Activated CD4-positive, alpha-beta T cell treated with anti-CD3 and anti-CD28 coated beads, Interleukin-2, amount 10 ng/mL, durations not matched to agents 7 days and 5 days (primary cell): ENCODE measurements around the gene MPPED1. TPM values are rescaled to one million over a fixed set of nuclear protein-coding genes. Genes with fewer than 3 reads are reported as not detected.

Experiments used
- CTCF ChIA-PET: fragments of 350-600 bp; sonication (Branson Sonifier 250); formaldehyde crosslinking; loops from one replicate; lab custom pipeline; 2021; ENCODE audit warnings: antibody characterized with exemption; lab: Charles Lee
- POLR2A ChIA-PET: fragments of 350-600 bp; sonication (Branson Sonifier 250); formaldehyde crosslinking; loops from one replicate; lab custom pipeline; 2021; ENCODE audit warnings: antibody characterized with exemption; lab: Charles Lee
- DNase-seq: peaks from one replicate; pipeline ENCODE4 v3.0.0-alpha.2; 2020
- H3K27ac Mint-ChIP-seq: one replicate; pipeline ENCODE4 v1.8.0; 2021; ENCODE audit warnings: mild to moderate bottlenecking, moderate library complexity, mixed read lengths
- H3K27me3 Mint-ChIP-seq: one replicate; pipeline ENCODE4 v1.8.0; 2021; ENCODE audit warnings: mixed read lengths
- H3K36me3 Mint-ChIP-seq: one replicate; pipeline ENCODE4 v1.8.0; 2021; ENCODE audit warnings: low read depth, mixed read lengths
- H3K4me1 Mint-ChIP-seq: one replicate; pipeline ENCODE4 v1.8.0; 2021; ENCODE audit warnings: mixed read lengths
- H3K4me3 Mint-ChIP-seq: one replicate; pipeline ENCODE4 v1.8.0; 2021; ENCODE audit warnings: mild to moderate bottlenecking, moderate library complexity, mixed read lengths
- H3K9me3 Mint-ChIP-seq: one replicate; pipeline ENCODE4 v1.8.0; 2021; ENCODE audit warnings: mixed read lengths
- total RNA-seq, 2 experiments: library from RNA; stranded (reverse); gene quantifications; one replicate each; pipeline ENCODE4 v1.2.3, GENCODE V29; 2021

Gene MPPED1
- total RNA-seq, 2 experiments from 2014 or later, result not detected

DNA sequence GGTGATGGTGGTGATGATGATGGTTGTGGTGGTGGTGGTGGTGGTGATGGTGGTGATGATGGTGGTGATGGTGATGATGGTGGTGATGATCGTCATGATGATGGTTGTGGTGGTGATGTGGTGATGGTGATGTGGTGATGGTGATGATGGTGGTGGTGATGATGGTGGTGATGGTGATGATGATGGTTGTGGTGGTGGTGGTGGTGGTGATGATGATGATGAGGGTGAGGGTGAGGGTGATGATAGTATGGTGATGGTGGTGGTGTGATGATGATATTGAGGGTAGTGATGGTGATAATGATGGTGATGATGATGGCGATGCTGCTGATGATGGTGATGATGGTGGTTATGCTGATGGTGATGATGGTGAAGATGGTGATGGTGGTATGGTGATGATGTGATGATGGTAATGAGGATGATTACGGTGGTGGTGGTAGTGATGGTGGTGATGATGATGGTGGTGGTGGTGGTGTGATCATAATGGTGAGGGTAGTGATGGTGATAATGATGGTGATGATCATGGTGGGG, 63.8 kb downstream of the MPPED1 start:
- Mint-ChIP-seq H3K9me3 (no peaks in the 10 kb centered on the region), H3K27ac (no peak overlapping the region), H3K4me1 (peaks cover 3% of the 10 kb centered on the region), H3K4me3 (no peak overlapping the region), H3K27me3 (no peaks in the 10 kb centered on the region), H3K36me3 (no peaks in the 10 kb centered on the region)
- no peak for DNase-seq
- ChIA-PET POLR2A (no interaction called here), CTCF (no interaction called here)

DNA sequence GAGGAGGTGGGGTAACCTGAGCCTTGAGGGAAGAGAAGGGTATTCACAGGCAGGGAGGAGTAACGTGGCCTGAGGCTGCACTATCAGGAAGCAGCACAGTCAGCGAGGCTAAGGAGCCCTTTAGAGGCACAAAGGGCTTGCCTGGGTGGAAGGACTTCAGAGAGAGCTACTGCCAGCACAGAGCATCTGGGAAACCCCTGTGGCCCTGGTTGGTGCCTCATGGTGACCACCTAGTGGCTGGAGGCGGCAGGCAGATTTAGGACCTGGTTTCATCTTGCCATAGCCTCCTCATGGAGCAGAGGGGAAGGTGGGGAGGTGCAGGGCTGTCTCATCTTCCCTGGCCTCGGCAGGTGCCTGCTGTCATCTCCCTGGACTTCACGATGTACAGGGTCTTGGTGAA, 64.5 kb downstream of the MPPED1 start:
- Mint-ChIP-seq H3K36me3 (no peaks in the 10 kb centered on the region), H3K27ac (no peak overlapping the region), H3K4me3 (no peak overlapping the region), H3K9me3 (no peaks in the 10 kb centered on the region), H3K27me3 (no peaks in the 10 kb centered on the region), H3K4me1 (peaks cover 7% of the 10 kb centered on the region)
- no peak for DNase-seq
- POLR2A ChIA-PET, result no interaction called here
- CTCF ChIA-PET, result no interaction called here

DNA sequence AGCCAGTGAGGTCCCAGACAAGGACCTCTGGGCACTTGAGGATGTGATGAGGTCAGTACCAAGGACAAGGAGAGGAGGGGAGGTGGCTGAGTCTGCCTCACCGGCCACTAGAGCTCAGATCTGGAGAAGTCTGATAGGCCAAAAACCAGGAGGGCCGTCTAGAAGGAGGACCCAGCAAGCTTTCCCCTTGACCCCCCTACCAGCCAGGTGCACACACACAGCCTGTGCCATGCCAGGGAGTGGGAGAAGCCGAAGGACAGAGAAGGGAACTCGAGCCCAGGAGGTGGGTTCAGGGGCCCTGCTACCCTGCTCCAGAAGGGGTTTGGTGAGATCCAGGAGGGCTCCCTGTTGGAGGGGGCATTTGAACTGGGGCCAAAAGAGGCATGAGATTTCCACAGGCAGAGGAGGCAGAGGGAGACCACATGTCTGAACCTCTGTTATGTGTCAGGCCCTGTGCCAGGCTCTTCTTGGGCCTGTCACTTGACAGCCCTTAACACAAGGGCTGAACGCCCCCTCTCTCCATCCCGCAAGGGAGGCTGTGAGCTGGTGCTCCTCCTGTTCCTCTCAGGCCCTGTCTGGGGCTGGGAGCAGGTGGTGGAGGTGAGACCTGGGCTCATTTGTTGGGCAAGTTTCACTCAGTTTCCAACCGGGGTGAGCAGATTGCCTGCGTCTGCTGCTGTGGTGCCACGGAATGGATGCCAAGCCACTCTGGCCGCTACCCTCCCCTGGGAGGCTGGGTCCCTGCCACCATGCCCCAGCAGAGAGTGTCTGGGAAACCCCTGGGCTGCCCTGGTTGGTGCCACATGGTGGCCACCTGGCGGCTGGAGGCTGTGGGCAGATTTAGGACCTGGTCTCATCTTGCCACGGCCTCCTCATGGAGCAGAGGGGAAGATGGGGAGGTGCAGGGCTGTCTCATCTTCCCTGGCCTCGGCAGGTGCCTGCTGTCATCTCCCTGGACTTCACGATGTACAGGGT, 65.2 kb downstream of the MPPED1 start:
- H3K9me3 Mint-ChIP-seq, result no peaks in the 10 kb centered on the region
- H3K27me3 Mint-ChIP-seq, result no peaks in the 10 kb centered on the region
- ChIA-PET POLR2A (no interaction called here), CTCF (no interaction called here)
- no peak overlapping the region for H3K4me3 Mint-ChIP-seq
- H3K27ac Mint-ChIP-seq, result no peak overlapping the region
- peaks cover 14% of the 10 kb centered on the region for H3K4me1 Mint-ChIP-seq
- DNase-seq, result no peak
- no peaks in the 10 kb centered on the region for H3K36me3 Mint-ChIP-seq

DNA sequence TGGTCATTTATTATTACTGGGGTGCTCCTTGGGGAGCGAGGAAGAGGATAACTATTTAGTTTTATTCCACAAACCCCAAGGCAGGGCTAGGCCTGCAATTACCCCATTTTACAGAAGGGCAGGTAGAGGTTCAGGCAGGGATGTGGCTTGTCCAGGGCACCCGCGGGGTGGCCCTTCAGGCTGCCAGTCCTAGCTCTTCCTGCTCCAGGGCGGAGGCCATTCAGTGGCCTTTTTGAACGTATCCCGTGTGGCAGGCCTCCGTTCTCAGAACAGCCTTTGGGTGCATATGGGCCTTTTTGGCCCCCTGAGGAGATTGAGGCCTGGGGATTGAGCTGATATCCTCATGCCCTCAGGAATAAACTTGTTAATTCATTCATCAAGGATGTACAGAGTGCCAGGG, 66.2 kb downstream of the MPPED1 start:
- ChIA-PET CTCF (no interaction called here), POLR2A (no interaction called here)
- H3K4me3 Mint-ChIP-seq, result no peak overlapping the region
- no peaks in the 10 kb centered on the region for H3K27me3 Mint-ChIP-seq
- H3K9me3 Mint-ChIP-seq, result no peaks in the 10 kb centered on the region
- H3K4me1 Mint-ChIP-seq, result peaks cover 14% of the 10 kb centered on the region
- H3K36me3 Mint-ChIP-seq, result no peaks in the 10 kb centered on the region
- H3K27ac Mint-ChIP-seq, result no peak overlapping the region
- DNase-seq, result no peak

DNA sequence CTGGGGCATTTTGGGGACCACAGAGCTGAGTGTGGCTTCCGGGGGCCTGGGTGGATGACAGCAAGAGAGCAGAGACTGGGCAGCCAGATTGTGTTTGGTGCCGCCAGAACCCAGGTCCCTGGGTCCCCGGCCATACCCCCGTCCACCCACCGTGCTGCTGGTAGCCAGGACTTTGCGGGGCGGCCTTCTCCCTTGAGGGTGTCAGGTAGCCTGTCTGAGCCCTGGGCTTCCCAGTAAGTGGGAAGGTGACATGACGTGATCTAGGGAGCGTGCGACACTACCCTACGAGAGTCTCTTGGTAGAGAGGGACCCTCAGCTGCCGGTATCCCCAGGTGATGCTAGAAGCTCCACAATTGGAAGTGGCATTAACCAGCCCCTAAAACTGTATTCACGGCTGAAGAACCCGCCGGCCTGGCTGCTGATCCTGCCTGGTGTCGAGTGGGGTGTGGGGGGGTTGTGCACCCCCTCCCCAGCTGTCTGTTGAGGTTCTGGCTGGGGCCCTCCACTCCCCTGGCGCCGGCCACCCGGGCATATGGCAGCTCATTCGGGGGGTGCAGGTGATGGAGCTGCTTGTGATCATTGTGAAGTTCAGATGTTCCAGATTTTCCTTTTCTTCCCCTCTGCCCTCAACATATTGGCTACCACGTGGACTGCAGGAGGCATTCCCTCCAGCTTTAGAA, 66.9 kb downstream of the MPPED1 start:
- H3K4me1 Mint-ChIP-seq, result peaks cover 14% of the 10 kb centered on the region
- no peak for DNase-seq
- POLR2A ChIA-PET, result no interaction called here
- H3K4me3 Mint-ChIP-seq, result no peak overlapping the region
- H3K27me3 Mint-ChIP-seq, result no peaks in the 10 kb centered on the region
- CTCF ChIA-PET, result interaction anchor here (0.8 kb wide), 1 partner anchor 8 kb away, joined by 3 read pairs; no protein-coding TSS in a partner anchor
- H3K9me3 Mint-ChIP-seq, result no peaks in the 10 kb centered on the region
- H3K36me3 Mint-ChIP-seq, result no peaks in the 10 kb centered on the region
- no peak overlapping the region for H3K27ac Mint-ChIP-seq

DNA sequence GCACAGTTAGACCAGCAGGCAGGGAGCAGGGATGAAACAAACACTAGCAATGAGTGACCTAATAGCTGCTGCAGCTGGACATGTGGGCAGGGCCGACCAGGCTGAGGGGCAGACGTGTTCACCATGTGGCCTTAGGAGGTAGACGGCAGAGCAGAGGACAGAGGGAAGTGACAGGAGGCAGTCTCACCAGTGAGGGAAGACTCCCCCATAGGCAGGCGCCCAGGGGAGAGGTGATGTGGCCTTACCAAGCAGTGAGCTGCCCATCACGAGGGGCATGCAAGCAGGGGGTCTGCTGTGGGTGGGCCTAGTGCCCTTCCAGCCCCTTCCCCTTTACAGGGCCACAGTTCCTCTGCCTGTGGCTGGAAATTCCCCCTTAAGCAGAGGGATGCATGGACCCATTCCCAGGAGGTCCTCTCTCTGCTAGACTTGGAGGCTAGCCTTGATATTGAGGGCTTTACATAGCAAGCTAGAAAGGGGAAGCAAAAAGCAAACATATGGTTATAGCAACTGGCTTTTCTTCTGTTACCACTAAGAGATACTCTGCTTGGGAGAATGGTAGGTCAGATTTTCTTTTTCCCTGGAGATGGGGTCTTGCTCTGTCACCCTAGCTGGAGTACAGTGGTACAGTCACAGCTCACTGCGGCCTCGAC, 67.6 kb downstream of the MPPED1 start:
- Mint-ChIP-seq H3K4me3 (no peak overlapping the region), H3K27ac (no peak overlapping the region), H3K9me3 (no peaks in the 10 kb centered on the region), H3K4me1 (peaks cover 14% of the 10 kb centered on the region), H3K27me3 (no peaks in the 10 kb centered on the region), H3K36me3 (no peaks in the 10 kb centered on the region)
- DNase-seq, result no peak
- ChIA-PET CTCF (interaction anchor here (0.6 to 0.8 kb wide), 2 partner anchors 8 to 1441 kb away, joined by 3 read pairs; no protein-coding TSS in a partner anchor), POLR2A (no interaction called here)

DNA sequence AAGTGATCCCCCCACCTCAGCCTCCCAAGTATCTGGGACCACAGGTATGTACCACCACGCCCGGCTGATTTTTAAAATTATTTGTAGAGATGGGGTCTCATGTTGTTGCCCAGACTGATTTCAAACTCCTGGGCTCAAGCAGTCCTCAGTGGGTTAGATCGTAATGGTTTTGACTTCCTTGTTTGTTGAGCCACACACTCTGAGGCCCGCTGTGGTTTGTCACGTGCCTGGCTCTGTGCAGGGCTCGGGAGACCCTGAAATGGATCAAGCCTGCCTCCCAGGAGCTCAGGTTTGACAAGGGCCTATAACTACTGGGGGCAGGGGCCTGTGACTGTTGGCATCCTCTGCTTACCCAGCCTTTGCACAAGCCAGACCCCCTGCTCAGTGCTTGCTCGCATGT, 68.1 kb downstream of the MPPED1 start:
- Mint-ChIP-seq H3K27ac (no peak overlapping the region), H3K4me1 (peaks cover 14% of the 10 kb centered on the region), H3K36me3 (no peaks in the 10 kb centered on the region), H3K27me3 (no peaks in the 10 kb centered on the region), H3K4me3 (no peak overlapping the region), H3K9me3 (no peaks in the 10 kb centered on the region)
- ChIA-PET POLR2A (no interaction called here), CTCF (interaction anchor here (0.6 to 0.7 kb wide), 2 partner anchors 14 to 1440 kb away, joined by 3 to 4 read pairs; no protein-coding TSS in a partner anchor)
- DNase-seq, result no peak

DNA sequence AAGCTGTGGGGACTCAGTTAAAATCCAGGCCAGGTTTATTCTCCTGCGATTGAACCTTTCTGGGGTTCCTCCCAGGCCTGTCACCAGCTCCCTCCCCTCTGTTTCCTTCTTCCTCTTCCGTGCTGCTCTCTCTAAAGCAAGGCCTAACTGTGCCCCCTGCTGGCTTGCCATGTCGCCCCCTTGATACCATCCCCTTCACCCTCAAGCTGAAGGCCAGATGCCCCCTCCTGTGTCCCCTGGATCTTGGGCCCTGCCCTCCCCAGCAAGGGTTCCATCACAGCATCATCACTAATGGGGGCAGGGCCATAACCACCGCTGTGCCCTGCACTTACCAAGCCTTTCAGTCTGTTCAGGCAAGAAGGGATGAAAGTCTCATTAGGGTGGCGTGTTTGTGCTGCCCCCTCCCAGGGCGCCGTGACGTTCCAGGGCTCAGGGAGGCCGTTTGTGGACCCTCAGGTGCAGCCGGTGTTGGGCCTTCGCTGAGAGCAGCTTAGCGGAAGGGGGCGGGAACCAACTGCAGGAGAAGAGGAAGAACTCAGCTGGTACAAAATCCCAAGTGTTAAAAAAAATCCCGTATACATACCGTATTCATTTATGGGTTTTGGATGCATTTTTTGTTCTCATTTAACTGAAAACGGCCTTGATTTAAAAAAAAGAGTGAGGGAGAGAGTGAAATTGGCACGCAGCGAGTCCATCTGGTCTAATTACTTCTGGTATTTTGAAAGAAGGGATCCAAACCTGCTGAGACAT, 69.9 kb downstream of the MPPED1 start:
- POLR2A ChIA-PET, result no interaction called here
- H3K36me3 Mint-ChIP-seq, result no peaks in the 10 kb centered on the region
- H3K4me1 Mint-ChIP-seq, result peaks cover 14% of the 10 kb centered on the region
- H3K27me3 Mint-ChIP-seq, result no peaks in the 10 kb centered on the region
- H3K27ac Mint-ChIP-seq, result peak overlapping the region; percentile 82
- peak; percentile 26 for DNase-seq
- peak overlapping the region; percentile 62 for H3K4me3 Mint-ChIP-seq
- no peaks in the 10 kb centered on the region for H3K9me3 Mint-ChIP-seq
- CTCF ChIA-PET, result no interaction called here

DNA sequence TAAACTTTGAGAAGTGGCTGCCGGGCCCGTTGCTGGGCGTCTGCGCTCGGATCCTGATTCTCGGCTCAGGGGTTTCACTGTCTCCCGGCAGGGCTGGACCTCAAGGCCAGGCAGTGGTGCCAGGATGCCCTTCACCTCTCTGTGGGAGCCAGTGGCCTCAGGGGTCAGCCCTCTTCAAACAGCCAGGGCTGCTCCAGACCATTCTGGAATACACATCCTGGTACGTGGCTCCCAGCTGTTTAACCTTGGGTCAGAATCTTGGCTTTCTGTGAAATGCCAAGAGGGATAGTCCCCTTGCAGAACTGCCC, 70.5 kb downstream of the MPPED1 start:
- H3K9me3 Mint-ChIP-seq, result no peaks in the 10 kb centered on the region
- peaks cover 14% of the 10 kb centered on the region for H3K4me1 Mint-ChIP-seq
- no peaks in the 10 kb centered on the region for H3K27me3 Mint-ChIP-seq
- H3K4me3 Mint-ChIP-seq, result no peak overlapping the region
- DNase-seq, result no peak
- H3K27ac Mint-ChIP-seq, result no peak overlapping the region
- no peaks in the 10 kb centered on the region for H3K36me3 Mint-ChIP-seq
- ChIA-PET CTCF (no interaction called here), POLR2A (no interaction called here)

DNA sequence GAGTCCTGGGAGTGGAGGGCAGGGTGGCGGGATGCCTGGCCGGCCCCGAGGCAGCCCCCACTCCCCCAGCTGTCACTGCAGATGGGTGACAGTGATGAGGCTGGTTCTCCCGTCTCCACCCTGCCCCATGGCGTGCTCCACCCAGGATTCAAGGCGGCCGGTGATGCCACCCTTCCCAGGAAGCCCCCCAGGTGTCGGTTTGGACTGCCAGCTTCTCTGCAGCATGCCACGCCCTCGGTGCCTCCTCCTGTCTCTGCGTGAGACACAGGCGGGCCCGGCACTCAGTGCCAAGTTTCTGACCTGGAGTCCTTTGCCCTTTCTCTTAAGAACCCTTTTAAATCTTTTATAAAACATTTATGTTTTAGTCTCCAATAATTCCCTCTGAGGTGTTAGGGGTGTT, 71.5 kb downstream of the MPPED1 start:
- Mint-ChIP-seq H3K27ac (no peak overlapping the region), H3K27me3 (no peaks in the 10 kb centered on the region), H3K36me3 (no peaks in the 10 kb centered on the region), H3K9me3 (no peaks in the 10 kb centered on the region), H3K4me3 (no peak overlapping the region), H3K4me1 (peaks cover 14% of the 10 kb centered on the region)
- no peak for DNase-seq
- POLR2A ChIA-PET, result no interaction called here
- CTCF ChIA-PET, result no interaction called here

DNA sequence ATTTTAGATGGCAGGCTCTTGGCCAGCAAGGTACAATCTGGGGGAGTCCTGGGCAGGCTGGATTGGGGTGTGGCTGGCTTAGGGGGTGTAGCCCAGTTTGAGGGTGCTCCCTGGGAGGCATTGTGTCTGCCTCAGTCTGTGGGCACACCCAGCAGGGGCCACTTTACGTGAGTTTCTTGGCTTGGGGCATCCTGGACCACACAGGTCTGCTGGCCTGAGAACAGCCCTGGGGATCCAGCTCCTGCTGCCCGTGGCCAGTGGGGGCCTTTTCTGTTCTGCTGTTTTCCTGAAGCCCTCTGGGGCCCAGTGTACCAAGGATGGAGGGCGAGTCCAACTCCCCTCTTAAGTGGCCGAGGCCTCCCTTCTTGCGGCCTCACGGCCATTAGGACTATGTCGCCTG, 71.9 kb downstream of the MPPED1 start:
- Mint-ChIP-seq H3K27ac (no peak overlapping the region), H3K36me3 (no peaks in the 10 kb centered on the region), H3K9me3 (no peaks in the 10 kb centered on the region), H3K4me3 (no peak overlapping the region), H3K4me1 (peaks cover 14% of the 10 kb centered on the region), H3K27me3 (no peaks in the 10 kb centered on the region)
- ChIA-PET CTCF (no interaction called here), POLR2A (no interaction called here)
- DNase-seq, result no peak

DNA sequence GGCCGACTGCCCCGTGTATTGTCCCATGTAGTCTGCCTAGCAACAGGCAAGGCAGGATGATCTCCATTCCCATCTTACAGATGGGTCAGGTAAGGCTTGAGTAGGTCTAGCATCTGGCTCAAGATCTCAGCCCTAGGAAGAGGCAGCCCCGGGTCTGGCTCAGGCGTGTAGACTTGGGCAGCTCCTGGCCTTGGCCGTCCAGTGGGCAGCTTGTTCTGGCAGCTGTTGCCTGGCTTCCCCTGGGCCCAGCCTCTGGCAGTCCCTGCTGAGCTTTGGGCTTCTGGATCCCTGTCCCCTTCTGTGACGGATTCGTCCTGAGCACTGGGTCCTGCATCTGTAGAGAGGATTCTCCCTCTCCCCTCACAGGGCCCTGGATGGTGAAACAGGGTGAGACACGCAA, 72.4 kb downstream of the MPPED1 start:
- no peak for DNase-seq
- H3K27me3 Mint-ChIP-seq, result no peaks in the 10 kb centered on the region
- no peaks in the 10 kb centered on the region for H3K9me3 Mint-ChIP-seq
- no peak overlapping the region for H3K4me3 Mint-ChIP-seq
- CTCF ChIA-PET, result no interaction called here
- H3K4me1 Mint-ChIP-seq, result peaks cover 14% of the 10 kb centered on the region
- H3K27ac Mint-ChIP-seq, result no peak overlapping the region
- H3K36me3 Mint-ChIP-seq, result no peaks in the 10 kb centered on the region
- POLR2A ChIA-PET, result no interaction called here
